AG08395 (cell line): ENCODE results near the gene ABHD17A.

ENCODE experiments used
- DNase-seq: peaks from one replicate; pipeline ENCODE4 v3.0.0; 2012; ENCODE audit warnings: mixed read lengths, low spot score

The ABHD17A gene

GRCh38 chr19:1885398-1886119, at the start of gene ABHD17A:
TSS of gene ABHD17A (minus strand) at chr19:1885496. CDS start at chr19:1881566, 3,930 bp downstream.
- peak; percentile 96 for DNase-seq

- DNase-seq, result no peak
These were observed 48.6 kb upstream of the ABHD17A start for GRCh38 chr19:1933942-1934341.

- no peak for DNase-seq
These were observed 47.9 kb upstream of the ABHD17A start for GRCh38 chr19:1933244-1933643.

- no peak for DNase-seq
These were observed 47.1 kb upstream of the ABHD17A start for GRCh38 chr19:1932395-1932794.

- DNase-seq, result no peak
These were observed 46.1 kb upstream of the ABHD17A start for GRCh38 chr19:1931445-1931844.

- peak; percentile 89 for DNase-seq
These were observed 43.9 kb upstream of the ABHD17A start for GRCh38 chr19:1929021-1929742.

GRCh38 chr19:1925544-1925943, 40.2 kb upstream of the ABHD17A start:
- DNase-seq, result no peak

- no peak for DNase-seq
These were observed 39.1 kb upstream of the ABHD17A start for GRCh38 chr19:1924320-1924961.

- no peak for DNase-seq
These were observed 38.0 kb upstream of the ABHD17A start for GRCh38 chr19:1923319-1923718.

GRCh38 chr19:1922803-1923202, 37.5 kb upstream of the ABHD17A start:
- no peak for DNase-seq

GRCh38 chr19:1921825-1922224, 36.5 kb upstream of the ABHD17A start:
- no peak for DNase-seq

GRCh38 chr19:1921326-1921725, 36.0 kb upstream of the ABHD17A start:
- no peak for DNase-seq

GRCh38 chr19:1920644-1921043, 35.3 kb upstream of the ABHD17A start:
- no peak for DNase-seq

- DNase-seq, result no peak
These were observed 33.7 kb upstream of the ABHD17A start for GRCh38 chr19:1918975-1919374.

GRCh38 chr19:1917926-1918325, 32.6 kb upstream of the ABHD17A start:
- DNase-seq, result no peak

- DNase-seq, result no peak
These were observed 31.9 kb upstream of the ABHD17A start for GRCh38 chr19:1917146-1917545.

- no peak for DNase-seq
These were observed 29.6 kb upstream of the ABHD17A start for GRCh38 chr19:1914826-1915341.

- no peak for DNase-seq
These were observed 28.7 kb upstream of the ABHD17A start for GRCh38 chr19:1913781-1914577.

GRCh38 chr19:1912760-1913505, 27.6 kb upstream of the ABHD17A start:
- no peak for DNase-seq

GRCh38 chr19:1911995-1912394, 26.7 kb upstream of the ABHD17A start:
- DNase-seq, result no peak

- DNase-seq, result no peak
These were observed 25.8 kb upstream of the ABHD17A start for GRCh38 chr19:1911098-1911497.
